Liver (tissue), 9 donors: Measurements from ENCODE around the gene APP. TPM values are rescaled to one million over a fixed set of nuclear protein-coding genes. Genes with fewer than 3 reads are reported as not detected.

Experiments used
- DNase-seq: peaks from one replicate; pipeline ENCODE4 v3.0.0-alpha.2; 2017; ENCODE audit warnings: low spot score
- H3K27ac ChIP-seq, 2 donors: one replicate each; pipeline ENCODE4 v1.7.0; 2013; ENCODE audit warnings: inconsistent platforms in 2 of 2, low read length in 2 of 2, control low read depth in 1 of 2, low read depth in 1 of 2, mild to moderate bottlenecking in 1 of 2
- H3K27me3 ChIP-seq, 4 donors: one replicate each; pipeline versions ENCODE4 v1.6.1 to v1.7.0; 2013; ENCODE audit warnings: low read length in 3 of 4, inconsistent platforms in 1 of 4, mild to moderate bottlenecking in 1 of 4, moderate library complexity in 1 of 4; ENCODE audit not compliant: control insufficient read depth in 4 of 4, insufficient read depth in 4 of 4
- H3K36me3 ChIP-seq, 4 donors: one replicate each; pipeline versions ENCODE4 v1.6.1 to v1.7.0; 2013; ENCODE audit warnings: low read length in 3 of 4, mild to moderate bottlenecking in 3 of 4, low read depth in 1 of 4, moderate library complexity in 1 of 4; ENCODE audit not compliant: control insufficient read depth in 4 of 4, insufficient read depth in 3 of 4
- H3K4me1 ChIP-seq, 4 donors: one replicate each; pipeline versions ENCODE4 v1.6.1 to v1.7.0; 2013; ENCODE audit warnings: low read length in 3 of 4, mild to moderate bottlenecking in 3 of 4, moderate library complexity in 1 of 4; ENCODE audit not compliant: control insufficient read depth in 4 of 4, insufficient read depth in 4 of 4
- H3K4me3 ChIP-seq, 3 donors: one replicate each; pipeline versions ENCODE4 v1.6.1 to v1.7.0; 2013; ENCODE audit warnings: low read length in 3 of 3, control low read depth in 1 of 3, low read depth in 1 of 3, mild to moderate bottlenecking in 1 of 3
- H3K9ac ChIP-seq, 2 donors: one replicate each; pipeline ENCODE4 v1.7.0; 2013; ENCODE audit warnings: low read length in 2 of 2, mild to moderate bottlenecking in 2 of 2, moderate library complexity in 2 of 2, control low read depth in 1 of 2, low read depth in 1 of 2
- H3K9me3 ChIP-seq, 4 donors: one replicate each; pipeline versions ENCODE4 v1.6.1 to v1.7.0; 2013; ENCODE audit warnings: low read length in 3 of 4; ENCODE audit not compliant: control insufficient read depth in 4 of 4
- EGR1 ChIP-seq, 2 donors: IDR thresholded peaks; 2 replicates each; pipeline ENCODE4 v1.6.1; 2016 to 2018; ENCODE audit warnings: antibody characterized with exemption in 2 of 2, low read depth in 2 of 2
- FOXA1 ChIP-seq: IDR thresholded peaks from 2 replicates; pipeline ENCODE4 v1.6.1; 2016; ENCODE audit warnings: antibody characterized with exemption
- FOXA2 ChIP-seq: IDR thresholded peaks from 2 replicates; pipeline ENCODE4 v1.6.1; 2016; ENCODE audit warnings: antibody characterized with exemption
- GABPA ChIP-seq, 2 donors: IDR thresholded peaks in 1 of 2; conservative IDR thresholded peaks in 1 of 2; 2 replicates each; pipeline ENCODE4 v1.6.1; 2016; ENCODE audit warnings: antibody characterized with exemption in 2 of 2, mild to moderate bottlenecking in 1 of 2, moderate library complexity in 1 of 2
- HNF4A ChIP-seq, 2 donors: conservative IDR thresholded peaks; 2 replicates each; pipeline ENCODE4 v1.6.1; 2016; ENCODE audit warnings: antibody characterized with exemption in 2 of 2, mild to moderate bottlenecking in 2 of 2
- HNF4G ChIP-seq: IDR thresholded peaks from 2 replicates; pipeline ENCODE4 v1.6.1; 2016; ENCODE audit warnings: antibody characterized with exemption
- JUND ChIP-seq, 2 donors: IDR thresholded peaks; 2 replicates each; pipeline ENCODE4 v1.6.1; 2016; ENCODE audit warnings: antibody characterized with exemption in 2 of 2
- MAX ChIP-seq: IDR thresholded peaks from 2 replicates; pipeline ENCODE4 v1.6.1; 2016; ENCODE audit warnings: antibody characterized with exemption
- NR2F2 ChIP-seq: IDR thresholded peaks from 2 replicates; pipeline ENCODE4 v1.6.1; 2016; ENCODE audit warnings: antibody characterized with exemption
- RAD21 ChIP-seq, 2 donors: IDR thresholded peaks; 2 replicates each; pipeline ENCODE4 v1.6.1; 2016; ENCODE audit warnings: antibody characterized with exemption in 2 of 2, mild to moderate bottlenecking in 2 of 2
- RXRA ChIP-seq, 2 donors: IDR thresholded peaks; 2 replicates each; pipeline ENCODE4 v1.6.1; 2017 to 2018; ENCODE audit warnings: antibody characterized with exemption in 2 of 2, mild to moderate bottlenecking in 1 of 2
- SP1 ChIP-seq: IDR thresholded peaks from 2 replicates; pipeline ENCODE4 v1.6.1; 2018; ENCODE audit warnings: antibody characterized with exemption, mild to moderate bottlenecking
- TAF1 ChIP-seq: conservative IDR thresholded peaks from 2 replicates; pipeline ENCODE4 v1.6.1; 2016; ENCODE audit warnings: antibody characterized with exemption, mild to moderate bottlenecking
- YY1 ChIP-seq: IDR thresholded peaks from 2 replicates; pipeline ENCODE4 v1.6.1; 2016; ENCODE audit warnings: antibody characterized with exemption, mild to moderate bottlenecking
- ZBTB33 ChIP-seq: IDR thresholded peaks from 2 replicates; pipeline ENCODE4 v1.6.1; 2016; ENCODE audit warnings: antibody characterized with exemption
- WGBS: extraction: QIAGEN DNeasy Blood & Tissue Kit; methylation state at CpG from one replicate; pipeline ENCODE4 v1.1.7; 2013; 5-methylcytosine and 5-hydroxymethylcytosine counted together
- polyA plus RNA-seq, 2 donors: library from polyadenylated mRNA; stranded (reverse) in 1 of 2; unstranded in 1 of 2; fragments of 200-250 nt in 1 of 2; fragments of >200 nt in 1 of 2; fragmentation: Nextera tagmentation in 1 of 2; extraction: Ambion mirVana in 1 of 2; gene quantifications; one replicate each; pipeline versions ENCODE4 v1.2.1 to v1.2.3, GENCODE V29; 2013 to 2015
- total RNA-seq, 2 donors: library from RNA; depleted of rRNA; stranded (reverse); fragments of >200 nt; gene quantifications; one replicate each; pipeline ENCODE4 v1.2.3, GENCODE V29; 2014
- TF ChIP-seq, protein P1 (sequence below): IDR thresholded peaks from 2 replicates; pipeline ENCODE4 v1.6.1; 2016; ENCODE audit warnings: antibody characterized with exemption
- TF ChIP-seq, protein P2 (sequence below): fragments of 150-350 bp; IDR thresholded peaks from 2 replicates; pipeline ENCODE4 v1.5.1; 2017; ENCODE audit warnings: improper control_type of control experiment, low read depth, low read length; ENCODE audit not compliant: missing input control
- TF ChIP-seq, protein P3 (sequence below): IDR thresholded peaks from 2 replicates; pipeline ENCODE4 v1.6.1; 2016; ENCODE audit warnings: antibody characterized with exemption, mild to moderate bottlenecking
- donor health status: healthy.
- donor health status: healthy.
- donor health status: healthy.
- donor health status: healthy.
- donor health status: healthy.

Gene APP
- total and polyA plus RNA-seq, 4 donors, result 24.9 to 201 (median 111) TPM

- TF ChIP-seq YY1, result no peak
- no peak for TF ChIP-seq HNF4G
- TF ChIP-seq TAF1, result no peak
- TF ChIP-seq MAX, result no peak
- Histone ChIP-seq H3K9me3 (no peaks in the 10 kb centered on the region), H3K27ac (no peak overlapping the region), H3K27me3 (no peaks in the 10 kb centered on the region), H3K4me1 (no peaks in the 10 kb centered on the region), H3K36me3 (peaks cover 0 to 5% (median 3%) of the 10 kb centered on the region in 4 donors), H3K9ac (no peak overlapping the region), H3K4me3 (no peak overlapping the region)
- 67% methylated on average over 3 of the region's 3 CpGs for WGBS
- DNase-seq, result no peak
Measured at GRCh38 chr21:25961042-25961441, 209.5 kb downstream of the APP start.

DNA sequence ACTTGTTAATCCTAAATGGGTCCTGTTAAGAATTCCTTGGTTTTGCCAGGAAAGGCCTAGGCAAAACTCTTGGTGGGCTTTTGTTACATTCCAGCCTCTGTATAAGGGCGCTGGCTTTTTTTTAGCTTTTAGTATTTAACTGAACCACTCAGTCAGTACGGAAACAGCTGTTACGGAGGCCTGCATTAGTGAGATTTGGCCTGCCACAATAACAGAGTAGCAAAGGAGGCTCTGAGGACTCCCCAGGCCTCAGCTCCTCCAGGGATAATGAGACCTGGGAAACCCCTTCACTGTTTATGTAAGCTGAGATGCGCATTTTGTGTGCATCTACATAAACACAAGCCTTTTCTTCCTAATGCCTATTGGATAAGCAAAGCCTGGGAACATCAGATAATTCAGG lies 210.2 kb downstream of the APP start:
- 89% methylated on average over 4 of the region's 4 CpGs for WGBS
- TF ChIP-seq JUND (IDR thresholded peaks at IDR 0.05) (no peak), NR2F2 (no peak), TAF1 (no peak), HNF4G (no peak), RXRA (IDR thresholded peaks at IDR 0.05) (no peak), HNF4A (conservative IDR thresholded peaks at IDR 0.05) (no peak), RAD21 (IDR thresholded peaks at IDR 0.05) (no peak), YY1 (no peak), FOXA2 (no peak), EGR1 (IDR thresholded peaks at IDR 0.05; ENCODE audit: low read depth in 2 of 2) (no peak), GABPA (IDR thresholded peaks at IDR 0.05 in 1 of 2, conservative IDR thresholded peaks at IDR 0.05 in 1 of 2) (no peak), MAX (no peak), FOXA1 (no peak), SP1 (no peak), ZBTB33 (no peak)
- TF ChIP-seq, protein P1, sequence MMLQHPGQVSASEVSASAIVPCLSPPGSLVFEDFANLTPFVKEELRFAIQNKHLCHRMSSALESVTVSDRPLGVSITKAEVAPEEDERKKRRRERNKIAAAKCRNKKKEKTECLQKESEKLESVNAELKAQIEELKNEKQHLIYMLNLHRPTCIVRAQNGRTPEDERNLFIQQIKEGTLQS, result no peak
- TF ChIP-seq, protein P2, sequence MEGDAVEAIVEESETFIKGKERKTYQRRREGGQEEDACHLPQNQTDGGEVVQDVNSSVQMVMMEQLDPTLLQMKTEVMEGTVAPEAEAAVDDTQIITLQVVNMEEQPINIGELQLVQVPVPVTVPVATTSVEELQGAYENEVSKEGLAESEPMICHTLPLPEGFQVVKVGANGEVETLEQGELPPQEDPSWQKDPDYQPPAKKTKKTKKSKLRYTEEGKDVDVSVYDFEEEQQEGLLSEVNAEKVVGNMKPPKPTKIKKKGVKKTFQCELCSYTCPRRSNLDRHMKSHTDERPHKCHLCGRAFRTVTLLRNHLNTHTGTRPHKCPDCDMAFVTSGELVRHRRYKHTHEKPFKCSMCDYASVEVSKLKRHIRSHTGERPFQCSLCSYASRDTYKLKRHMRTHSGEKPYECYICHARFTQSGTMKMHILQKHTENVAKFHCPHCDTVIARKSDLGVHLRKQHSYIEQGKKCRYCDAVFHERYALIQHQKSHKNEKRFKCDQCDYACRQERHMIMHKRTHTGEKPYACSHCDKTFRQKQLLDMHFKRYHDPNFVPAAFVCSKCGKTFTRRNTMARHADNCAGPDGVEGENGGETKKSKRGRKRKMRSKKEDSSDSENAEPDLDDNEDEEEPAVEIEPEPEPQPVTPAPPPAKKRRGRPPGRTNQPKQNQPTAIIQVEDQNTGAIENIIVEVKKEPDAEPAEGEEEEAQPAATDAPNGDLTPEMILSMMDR, result no peak
- TF ChIP-seq, protein P3, sequence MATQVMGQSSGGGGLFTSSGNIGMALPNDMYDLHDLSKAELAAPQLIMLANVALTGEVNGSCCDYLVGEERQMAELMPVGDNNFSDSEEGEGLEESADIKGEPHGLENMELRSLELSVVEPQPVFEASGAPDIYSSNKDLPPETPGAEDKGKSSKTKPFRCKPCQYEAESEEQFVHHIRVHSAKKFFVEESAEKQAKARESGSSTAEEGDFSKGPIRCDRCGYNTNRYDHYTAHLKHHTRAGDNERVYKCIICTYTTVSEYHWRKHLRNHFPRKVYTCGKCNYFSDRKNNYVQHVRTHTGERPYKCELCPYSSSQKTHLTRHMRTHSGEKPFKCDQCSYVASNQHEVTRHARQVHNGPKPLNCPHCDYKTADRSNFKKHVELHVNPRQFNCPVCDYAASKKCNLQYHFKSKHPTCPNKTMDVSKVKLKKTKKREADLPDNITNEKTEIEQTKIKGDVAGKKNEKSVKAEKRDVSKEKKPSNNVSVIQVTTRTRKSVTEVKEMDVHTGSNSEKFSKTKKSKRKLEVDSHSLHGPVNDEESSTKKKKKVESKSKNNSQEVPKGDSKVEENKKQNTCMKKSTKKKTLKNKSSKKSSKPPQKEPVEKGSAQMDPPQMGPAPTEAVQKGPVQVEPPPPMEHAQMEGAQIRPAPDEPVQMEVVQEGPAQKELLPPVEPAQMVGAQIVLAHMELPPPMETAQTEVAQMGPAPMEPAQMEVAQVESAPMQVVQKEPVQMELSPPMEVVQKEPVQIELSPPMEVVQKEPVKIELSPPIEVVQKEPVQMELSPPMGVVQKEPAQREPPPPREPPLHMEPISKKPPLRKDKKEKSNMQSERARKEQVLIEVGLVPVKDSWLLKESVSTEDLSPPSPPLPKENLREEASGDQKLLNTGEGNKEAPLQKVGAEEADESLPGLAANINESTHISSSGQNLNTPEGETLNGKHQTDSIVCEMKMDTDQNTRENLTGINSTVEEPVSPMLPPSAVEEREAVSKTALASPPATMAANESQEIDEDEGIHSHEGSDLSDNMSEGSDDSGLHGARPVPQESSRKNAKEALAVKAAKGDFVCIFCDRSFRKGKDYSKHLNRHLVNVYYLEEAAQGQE, result no peak
- DNase-seq, result no peak
- Histone ChIP-seq H3K9ac (no peak overlapping the region), H3K36me3 (peaks cover 3 to 9% (median 4%) of the 10 kb centered on the region in 4 donors), H3K4me3 (no peak overlapping the region), H3K27me3 (no peaks in the 10 kb centered on the region), H3K27ac (no peak overlapping the region), H3K9me3 (no peaks in the 10 kb centered on the region), H3K4me1 (no peaks in the 10 kb centered on the region)
